K562 (cell line): ENCODE results near the gene ZMIZ1. TPM values are rescaled to one million over a fixed set of nuclear protein-coding genes. Genes with fewer than 3 reads are reported as not detected.

Experiments used
- ATAC-seq: fragments of 200-7000 bp; cut with Tn5 transposase; 3 replicates; pipeline ENCODE4 v1.9.1; 2020; ENCODE audit warnings: moderate library complexity
- BruUV-seq: library from RNA; stranded (reverse); fragments of 400-500 nt; replicated peaks from 2 replicates; lab custom pipeline; 2021; lab: Mats Ljungman, UMichigan
- CTCF ChIA-PET: fragments of 300-600 bp; formaldehyde crosslinking; extraction: SDS; loops from one replicate; lab custom pipeline; 2021; ENCODE audit warnings: low intra/inter-chr PET ratio; lab: Yijun Ruan, JAX
- POLR2A ChIA-PET: fragments of 300-600, 350-650 bp; sonication (Branson Sonifier 250); formaldehyde crosslinking; extraction: SDS; loops from one replicate; lab custom pipeline; 2021; ENCODE audit warnings: antibody characterized with exemption, inconsistent platforms; lab: Yijun Ruan, JAX
- DNase-seq, 4 experiments: peaks; one replicate each; pipeline versions ENCODE4 v3.0.0 to v3.0.0-alpha.2; 2011 to 2018; ENCODE audit warnings: low spot score in 3 of 4, mixed read lengths in 3 of 4; ENCODE audit errors: extremely low read depth in 1 of 4
- FAIRE-seq: peaks from 2 replicates; lab custom pipeline; 2011; peaks lifted over from hg19 to GRCh38; lab: Jason Lieb, UNC
- H2AFZ ChIP-seq: 2 replicates; pipeline ENCODE4 v1.6.0; 2011; ENCODE audit warnings: low read depth, low read length, control low read depth, inconsistent platforms
- H3K27ac ChIP-seq: fragments of 200-600 bp; 3 replicates; pipeline ENCODE4 v1.8.0; 2011; ENCODE audit warnings: low read depth, mild to moderate bottlenecking, control low read depth, inconsistent platforms, low read length, moderate library complexity, mixed read lengths; ENCODE audit errors: extremely low read depth
- H3K27me3 ChIP-seq, 2 experiments: fragments of 300-600 bp in 1 of 2; 2 replicates in 1 of 2; 3 replicates in 1 of 2; pipeline versions ENCODE4 v1.6.0 to v1.8.0; 2011; ENCODE audit warnings: inconsistent platforms in 2 of 2, low read length in 2 of 2, mild to moderate bottlenecking in 1 of 2, mixed read lengths in 1 of 2, moderate library complexity in 1 of 2; ENCODE audit not compliant: control insufficient read depth in 2 of 2, insufficient read depth in 2 of 2
- H3K36me3 ChIP-seq: fragments of 300-600 bp; 3 replicates; pipeline ENCODE4 v1.8.0; 2011; ENCODE audit warnings: mild to moderate bottlenecking, low read length, inconsistent platforms; ENCODE audit not compliant: control insufficient read depth, insufficient read depth
- H3K4me1 ChIP-seq, 2 experiments: fragments of 200-600 bp in 1 of 2; replicated peaks in 1 of 2; 2 replicates in 1 of 2; 3 replicates in 1 of 2; pipeline versions ENCODE4 v1.5.1 to v1.8.0; 2011; ENCODE audit warnings: inconsistent platforms in 2 of 2, low read length in 2 of 2, mild to moderate bottlenecking in 1 of 2, mixed read lengths in 1 of 2, moderate library complexity in 1 of 2; ENCODE audit not compliant: control insufficient read depth in 2 of 2, insufficient read depth in 2 of 2
- H3K4me2 ChIP-seq: 2 replicates; pipeline ENCODE4 v1.6.1; 2011; ENCODE audit warnings: low read length, control low read depth, inconsistent platforms, mixed read lengths; ENCODE audit not compliant: insufficient read depth
- H3K4me3 ChIP-seq: fragments of 200-600 bp; sonication (generic), shearing (Covaris generic); 2 replicates; pipeline ENCODE4 v1.5.1; 2016; ENCODE audit warnings: control low read depth, inconsistent platforms
- H3K79me2 ChIP-seq: fragments of 200-600 bp; 3 replicates; pipeline ENCODE4 v1.8.0; 2011; ENCODE audit warnings: low read length, inconsistent platforms; ENCODE audit not compliant: control insufficient read depth, insufficient read depth
- H3K9ac ChIP-seq, 2 experiments: 2 replicates each; pipeline versions ENCODE4 v1.6.0 to v1.6.1; 2011; ENCODE audit warnings: low read depth in 2 of 2, low read length in 2 of 2, control low read depth in 1 of 2, inconsistent platforms in 1 of 2, mild to moderate bottlenecking in 1 of 2, mixed read lengths in 1 of 2; ENCODE audit not compliant: insufficient read depth in 1 of 2
- H3K9me1 ChIP-seq: one replicate; pipeline ENCODE4 v1.6.0; 2011; ENCODE audit warnings: inconsistent platforms, mild to moderate bottlenecking, low read length, moderate library complexity; ENCODE audit not compliant: control insufficient read depth, insufficient read depth
- H3K9me3 ChIP-seq: replicated peaks from 2 replicates; pipeline ENCODE4 v1.5.1; 2011; ENCODE audit warnings: low read depth, low read length, inconsistent platforms; ENCODE audit not compliant: control insufficient read depth, insufficient read depth
- H4K20me1 ChIP-seq: replicated peaks from 2 replicates; pipeline ENCODE4 v1.6.1; 2011; ENCODE audit warnings: low read length, inconsistent platforms, mixed read lengths; ENCODE audit not compliant: control insufficient read depth, insufficient read depth
- E4F1 ChIP-seq: fragments of 250-450 bp; sonication (Bioruptor Pico); IDR thresholded peaks from 2 replicates; pipeline ENCODE4 v1.5.0; 2021; ENCODE audit warnings: mild to moderate bottlenecking, borderline replicate concordance
- HMG20A ChIP-seq: fragments of 450-650 bp; formaldehyde crosslinking; conservative IDR thresholded peaks from 2 replicates; pipeline ENCODE4 v1.4.0; 2020; ENCODE audit warnings: mild to moderate bottlenecking, mixed read lengths
- RFX5 ChIP-seq: IDR thresholded peaks from 2 replicates; pipeline ENCODE4 v1.6.1; 2011; ENCODE audit warnings: low read depth, mild to moderate bottlenecking, improper control_type of control experiment, low read length
- SMAD3 ChIP-seq: fragments of 450-650 bp; formaldehyde crosslinking; conservative IDR thresholded peaks from 2 replicates; pipeline ENCODE4 v1.4.0; 2020; ENCODE audit warnings: mild to moderate bottlenecking
- SP1 ChIP-seq: sonication (generic); formaldehyde crosslinking; IDR thresholded peaks from 2 replicates; pipeline ENCODE4 v1.8.1; 2022; ENCODE audit warnings: mild to moderate bottlenecking, missing genetic modification reagents
- WGBS: fragments of 100-300 bp; shearing (Covaris generic); methylation state at CpG from one replicate; pipeline ENCODE4 v1.1.6; 2016; ENCODE audit warnings: low coverage, mixed read lengths; ENCODE audit not compliant: insufficient coverage; ENCODE audit errors: missing lambda C conversion rate; 5-methylcytosine and 5-hydroxymethylcytosine counted together
- in situ Hi-C: fragments of 300-500 bp; cut with MboI; formaldehyde crosslinking; loops from 4 replicates; pipeline ENCODE4 v1.15.0; 2018; ENCODE audit warnings: inconsistent platforms, mixed read lengths
- intact Hi-C: fragments of 100-400 bp; cut with micrococcal nuclease; formaldehyde crosslinking; loops from 2 replicates; pipeline ENCODE4 v1.14.2; 2022
- polyA plus RNA-seq, 8 experiments: library from polyadenylated mRNA; depleted of rRNA in 4 of 8; stranded (reverse) in 5 of 8; unstranded in 3 of 8; fragments of >200 nt; fragmentation: Nextera tagmentation in 2 of 8; fragmentation: Illumina TruSeq in 1 of 8; extraction: Ambion mirVana in 2 of 8; extraction: Trizol in 1 of 8; gene quantifications; 2 replicates each; pipeline versions ENCODE4 v1.2.1 to v1.2.3, GENCODE V29; 2011 to 2014; ENCODE audit warnings: inconsistent platforms in 1 of 8, missing spikeins in 1 of 8
- total RNA-seq, 7 experiments: library from RNA; depleted of rRNA in 6 of 7; stranded (reverse); fragments of >200 nt in 6 of 7; fragmentation: Illumina TruSeq in 2 of 7; extraction: Trizol in 2 of 7; gene quantifications; 2 replicates each; pipeline versions ENCODE4 v1.2.1 to v1.2.3, GENCODE V29; 2011 to 2021; ENCODE audit warnings: low replicate concordance in 1 of 7

Gene ZMIZ1
- total and polyA plus RNA-seq, 9 of the 15 experiments (the other 6 are each of a cell fraction or from before 2014, with no cell fraction given) = 1.0 to 37.3 (median 4.3) TPM

DNA sequence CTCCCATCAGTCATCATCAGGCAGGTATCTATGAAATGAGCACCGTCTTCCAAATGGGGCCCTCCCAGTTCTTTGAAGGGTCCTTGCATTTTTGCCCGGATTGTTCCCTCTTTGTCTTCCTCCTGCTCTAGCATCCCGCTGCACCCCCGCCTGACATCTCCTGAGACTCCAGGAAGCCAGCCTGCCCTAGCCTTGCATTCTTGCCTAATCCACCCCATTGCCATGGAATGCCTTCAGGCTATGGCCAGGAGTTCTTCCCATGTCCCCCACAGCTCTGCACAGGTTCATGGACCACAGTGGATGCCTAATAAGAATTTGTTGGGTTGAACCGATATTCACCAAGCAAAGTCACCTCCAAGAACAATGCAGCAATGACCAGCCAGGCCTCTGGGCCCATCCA, 62.1 kb downstream of the ZMIZ1 start:
- ChIA-PET POLR2A (interaction anchor here (0.7 to 3.5 kb wide), 3 partner anchors 12 to 555 kb away, joined by 3 to 19 read pairs (median 3); no protein-coding TSS in a partner anchor), CTCF (interaction anchor here (0.5 kb wide), 1 partner anchor 64 kb away, joined by 3 read pairs; no protein-coding TSS in a partner anchor)
- no peak for FAIRE-seq
- no peak overlapping the region for H3K4me3 ChIP-seq
- peaks cover 86 to 90% of the 10 kb centered on the region in 2 experiments for H3K4me1 ChIP-seq
- no peak overlapping the region for H2AFZ ChIP-seq
- intact Hi-C loops (no loop called here), in situ Hi-C loops (no loop called here)
- no peak overlapping the region for H3K27ac ChIP-seq
- DNase-seq = no peak
- no peaks in the 10 kb centered on the region; the same call in none of the 2 replicates for H4K20me1 ChIP-seq
- H3K79me2 ChIP-seq = peaks cover 25% of the 10 kb centered on the region
- ATAC-seq = no peak
- TF ChIP-seq HMG20A (CRISPR knock-in tag) (no peak), SMAD3 (CRISPR knock-in tag) (no peak), RFX5 (no peak), E4F1 (CRISPR knock-in tag) (no peak), SP1 (CRISPR knock-in tag) (no peak)
- 86% methylated on average over 5 of the region's 5 CpGs for WGBS
- no peak overlapping the region for H3K4me2 ChIP-seq
- H3K9me1 ChIP-seq = peaks cover 5% of the 10 kb centered on the region
- BruUV-seq = no TSS peak
- H3K9me3 ChIP-seq = no peaks in the 10 kb centered on the region
- no peak overlapping the region for H3K9ac ChIP-seq
- no peaks in the 10 kb centered on the region for H3K27me3 ChIP-seq
- peaks cover 25% of the 10 kb centered on the region; the same call in 2 of the 3 replicates for H3K36me3 ChIP-seq
